Dermis blood vessel endothelial cell (primary cell): ENCODE results near the gene OGFOD3. TPM values are rescaled to one million over a fixed set of nuclear protein-coding genes. Genes with fewer than 3 reads are reported as not detected.

Experiments
- DNase-seq: peaks from one replicate; pipeline ENCODE4 v3.0.0; 2010
- total RNA-seq: library from RNA; depleted of rRNA; stranded (reverse); fragments of >200 nt; gene quantifications from 2 replicates; pipeline ENCODE4 v1.2.3, GENCODE V29; 2014

The OGFOD3 gene
- total RNA-seq, 1 donor from 2014 or later: 35.1 TPM

GRCh38 chr17:82446649-82447048 is 28.3 kb upstream of the OGFOD3 start:
- DNase-seq: no peak

DNA sequence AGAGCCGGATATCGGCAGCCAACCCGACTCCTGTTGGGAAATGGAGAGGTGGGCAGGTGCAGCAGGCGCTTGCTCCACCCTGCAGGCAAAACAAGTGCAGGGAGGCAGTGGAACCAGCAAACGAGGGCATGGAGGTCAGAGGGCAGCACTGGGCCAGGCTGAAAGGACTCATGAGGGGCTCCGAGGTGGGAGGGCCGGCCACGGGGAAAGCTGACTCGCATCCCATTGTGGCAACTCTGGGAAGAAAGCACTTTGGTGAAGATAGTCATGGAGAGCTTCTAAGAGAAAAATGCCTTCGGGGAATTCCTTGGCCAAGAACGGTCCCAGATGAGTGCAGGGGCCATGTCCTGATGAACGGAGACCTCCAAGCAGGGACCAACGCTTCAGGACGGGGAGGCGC is 27.7 kb upstream of the OGFOD3 start:
- DNase-seq: no peak

DNA sequence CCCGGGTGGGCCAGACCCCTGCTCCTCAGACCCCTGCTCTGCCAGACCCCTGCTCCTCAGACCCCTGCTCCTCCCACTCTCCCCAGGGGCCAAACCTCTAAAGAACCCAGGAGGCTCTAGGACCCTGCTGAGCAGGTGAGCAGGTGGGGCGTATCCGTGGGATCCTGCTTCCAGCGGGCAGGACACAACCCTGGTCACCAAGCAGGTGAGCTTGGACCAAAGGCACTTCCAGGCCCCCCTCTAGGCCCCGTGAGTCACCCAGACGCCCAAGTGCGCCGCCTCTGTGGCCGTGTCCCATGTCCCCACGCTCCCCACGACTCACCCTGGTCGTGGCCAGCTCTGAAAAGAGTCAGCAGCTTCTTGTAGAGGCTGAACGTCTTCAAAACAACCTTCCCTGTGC is 27.2 kb upstream of the OGFOD3 start:
- DNase-seq: no peak

DNA sequence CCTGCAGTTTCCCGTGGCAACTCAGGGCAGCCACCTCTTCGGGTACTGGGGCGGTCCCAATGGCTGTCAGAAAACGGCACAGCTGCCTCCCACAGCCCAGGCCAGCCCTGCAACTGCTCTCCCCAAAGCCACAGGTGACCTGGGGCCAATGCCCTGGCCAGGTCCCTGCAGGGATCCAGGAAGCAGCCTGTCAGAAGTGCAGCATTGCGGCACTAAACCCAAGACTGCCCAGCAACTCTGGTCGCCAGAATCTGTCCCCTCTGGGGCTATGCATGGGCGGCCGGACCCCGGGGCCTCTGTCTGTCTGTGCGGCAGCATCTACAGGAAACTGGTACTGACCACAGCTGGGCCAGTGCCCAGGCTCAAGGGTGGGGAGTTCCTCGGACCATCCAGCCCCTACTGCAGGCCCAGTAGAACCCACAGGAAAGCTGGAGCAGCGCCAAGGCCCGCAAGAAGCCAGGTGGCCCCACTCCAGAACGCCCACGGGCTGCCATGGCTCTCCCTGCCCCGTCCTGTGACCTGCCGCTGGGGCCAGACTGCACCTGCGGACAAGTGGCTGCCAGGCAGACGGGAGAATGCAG is 26.6 kb upstream of the OGFOD3 start:
- DNase-seq: peak; percentile 30

GRCh38 chr17:82444284-82444893 is 26.0 kb upstream of the OGFOD3 start:
- DNase-seq: no peak

DNA sequence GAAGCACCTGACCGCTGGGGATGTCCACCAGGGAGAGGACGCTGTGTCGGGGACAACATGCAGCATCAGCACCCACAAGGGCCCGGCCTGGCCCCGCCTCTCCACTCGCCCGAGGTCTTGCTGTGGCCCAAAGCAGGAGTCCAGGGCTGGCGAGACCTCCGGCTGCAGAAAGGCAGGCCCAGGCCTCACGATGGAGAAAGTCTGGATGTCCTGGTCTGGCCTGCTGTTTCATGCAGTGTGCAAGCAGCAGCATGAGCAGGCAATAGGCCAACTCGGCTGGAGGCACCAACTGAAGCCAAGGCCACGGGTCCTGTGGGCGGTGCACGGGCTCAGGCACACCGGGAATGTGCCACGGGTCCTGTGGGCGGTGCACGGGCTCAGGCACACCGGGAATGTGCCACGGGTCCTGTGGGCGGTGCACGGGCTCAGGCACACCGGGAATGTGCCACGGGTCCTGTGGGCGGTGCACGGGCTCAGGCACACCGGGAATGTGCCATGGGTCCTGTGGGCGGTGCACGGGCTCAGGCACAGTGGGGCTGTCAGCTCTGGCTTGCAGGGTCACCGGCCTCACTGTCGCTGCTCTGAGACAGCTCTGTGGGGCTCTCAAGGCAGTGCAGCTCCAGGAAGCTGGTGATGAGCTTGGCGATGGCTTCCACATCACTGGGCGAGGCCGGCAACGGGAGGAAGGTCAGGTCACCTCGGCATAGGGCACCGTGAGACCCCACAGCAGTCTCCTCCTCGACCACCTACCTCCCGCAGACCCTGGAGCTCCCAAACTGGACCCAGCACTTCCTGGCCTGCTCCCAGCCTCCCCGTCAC is 25.3 kb upstream of the OGFOD3 start:
- no peak for DNase-seq

DNA sequence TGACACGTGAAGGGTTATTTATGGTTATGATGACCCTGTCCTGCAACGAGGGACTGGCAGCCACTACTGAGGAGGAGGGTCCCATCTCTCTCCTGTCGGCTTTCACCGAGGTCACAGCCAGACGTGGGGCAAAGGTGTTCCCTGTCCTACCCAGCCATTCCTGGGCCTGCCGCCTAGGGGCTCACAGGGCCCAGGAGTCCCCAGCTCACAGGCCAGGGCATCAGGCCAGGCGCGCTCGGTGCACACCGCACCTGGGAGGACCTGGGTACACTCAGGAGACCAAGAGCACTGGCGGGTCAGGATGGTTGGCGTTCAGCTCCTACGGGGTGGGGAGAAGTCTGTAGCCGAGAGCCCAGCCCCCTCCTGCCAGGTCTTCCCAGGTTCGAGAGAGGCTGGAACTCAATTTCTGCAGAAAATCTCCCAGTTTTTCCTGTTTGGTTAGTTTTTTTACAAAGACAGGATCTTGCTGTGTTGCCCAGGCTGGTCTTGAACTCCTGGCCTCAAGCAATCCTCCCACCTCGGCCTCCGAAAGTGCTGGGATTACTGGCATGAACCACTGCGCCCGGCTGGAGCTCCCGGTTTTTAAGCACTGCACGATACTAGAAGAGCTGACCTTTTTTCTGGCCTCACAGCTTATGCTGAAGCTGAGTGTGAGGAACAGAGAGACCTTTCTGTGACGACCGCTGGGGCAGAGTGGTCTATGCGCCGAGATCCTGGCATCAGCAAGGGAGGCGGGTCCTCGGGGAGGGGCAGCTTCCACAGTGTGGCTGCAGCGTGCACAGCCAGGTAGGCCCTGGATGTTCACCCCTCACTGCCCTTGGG is 24.5 kb upstream of the OGFOD3 start:
- DNase-seq: no peak

GRCh38 chr17:82441691-82442487 is 23.5 kb upstream of the OGFOD3 start:
- DNase-seq: no peak

DNA sequence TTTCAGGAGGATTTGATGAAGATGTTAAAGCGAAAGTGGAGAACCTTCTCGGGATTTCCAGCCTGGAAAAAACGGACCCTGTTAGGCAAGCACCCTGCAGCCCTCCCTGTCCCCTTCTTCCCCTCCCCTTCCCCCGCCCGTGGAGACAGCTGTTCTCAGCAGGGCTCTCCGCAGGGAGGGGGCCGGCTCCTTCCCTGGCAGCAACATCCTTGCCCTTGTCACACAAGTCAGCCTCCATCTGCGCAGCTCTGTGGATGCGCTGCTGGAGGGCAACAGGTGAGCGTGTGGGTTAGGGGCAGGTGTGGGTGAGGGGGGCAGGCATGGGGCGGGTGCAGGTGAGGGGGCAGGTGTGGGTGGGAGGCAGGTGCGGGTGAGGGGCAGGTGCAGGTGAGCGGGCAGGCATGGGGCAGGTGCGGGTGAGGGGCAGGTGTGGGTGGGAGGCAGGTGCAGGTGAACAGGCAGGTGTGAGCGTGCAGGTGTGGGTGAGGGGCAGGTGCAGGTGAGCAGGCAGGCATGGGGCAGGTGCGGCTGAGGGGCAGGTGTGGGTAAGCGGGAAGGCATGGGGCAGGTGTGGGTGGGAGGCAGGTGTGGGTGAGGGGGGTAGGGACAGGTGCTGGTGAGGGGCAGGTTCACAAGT is 22.7 kb upstream of the OGFOD3 start:
- DNase-seq: no peak

GRCh38 chr17:82440469-82440981 is 22.1 kb upstream of the OGFOD3 start:
- DNase-seq: no peak

DNA sequence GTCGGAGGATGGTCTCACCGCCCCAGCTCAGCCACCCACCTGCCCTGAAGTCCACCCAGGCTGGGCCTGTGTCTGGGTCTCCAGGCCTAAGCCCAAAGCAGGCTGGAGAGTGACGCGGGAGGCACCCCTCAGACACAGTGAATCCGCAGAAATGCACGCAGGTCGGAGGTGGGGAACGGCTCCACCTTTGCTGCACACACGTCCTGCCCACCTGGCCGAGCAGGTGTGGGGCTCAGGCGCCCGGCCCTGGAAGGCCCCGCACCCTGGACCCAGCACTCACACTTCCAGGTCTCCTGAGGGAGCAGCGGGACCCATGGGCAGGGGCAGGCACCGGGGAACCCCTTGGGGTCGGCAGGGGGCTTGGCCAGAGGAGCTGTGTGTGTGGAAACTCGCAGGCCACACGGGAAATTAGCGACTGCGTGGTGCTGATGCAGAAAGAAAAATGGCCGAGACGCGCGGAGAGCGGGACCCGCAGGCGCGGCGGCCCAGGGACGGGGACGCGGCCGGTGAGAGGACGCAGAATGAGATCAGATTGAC is 21.5 kb upstream of the OGFOD3 start:
- DNase-seq: no peak

GRCh38 chr17:82439194-82439828 is 20.9 kb upstream of the OGFOD3 start:
- DNase-seq: no peak

DNA sequence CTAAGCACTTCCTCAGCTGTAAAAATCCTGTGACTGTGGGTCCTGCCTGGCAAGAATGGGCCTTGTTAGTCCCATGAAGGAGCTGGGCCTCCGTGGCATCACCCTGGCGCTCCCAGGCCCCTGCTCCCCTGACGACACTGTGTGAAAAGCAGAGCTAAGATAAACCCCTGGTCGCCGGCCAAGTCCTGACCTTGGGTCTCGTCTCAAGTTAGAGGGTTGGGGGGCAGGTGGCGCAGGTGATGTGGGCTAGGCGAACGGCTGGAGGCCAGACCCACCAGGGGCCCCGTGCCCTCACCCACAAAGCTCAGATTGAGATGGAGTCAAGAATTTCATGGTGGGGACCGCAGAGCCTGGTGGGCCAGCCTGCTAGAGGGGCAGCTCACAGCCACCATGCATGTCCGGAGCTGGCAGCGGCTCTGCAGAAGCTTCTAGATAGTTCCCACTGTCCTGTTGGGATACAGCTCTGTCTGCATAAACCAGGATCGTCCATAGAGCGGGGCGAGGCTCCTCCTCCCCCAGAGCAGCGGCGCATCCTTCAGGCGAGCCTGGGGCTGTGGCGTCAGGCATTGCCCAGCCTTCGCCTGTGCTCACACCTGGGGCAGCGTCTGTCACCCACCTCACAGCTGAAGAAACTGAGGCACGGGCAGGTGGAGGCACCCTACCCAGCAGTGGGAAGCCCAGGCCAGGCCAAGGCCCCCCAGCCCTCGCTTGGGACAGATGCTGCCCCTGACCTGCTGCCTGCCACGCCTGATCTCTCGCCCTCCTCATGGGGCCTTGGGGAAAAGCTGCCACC is 20.2 kb upstream of the OGFOD3 start:
- DNase-seq: no peak

DNA sequence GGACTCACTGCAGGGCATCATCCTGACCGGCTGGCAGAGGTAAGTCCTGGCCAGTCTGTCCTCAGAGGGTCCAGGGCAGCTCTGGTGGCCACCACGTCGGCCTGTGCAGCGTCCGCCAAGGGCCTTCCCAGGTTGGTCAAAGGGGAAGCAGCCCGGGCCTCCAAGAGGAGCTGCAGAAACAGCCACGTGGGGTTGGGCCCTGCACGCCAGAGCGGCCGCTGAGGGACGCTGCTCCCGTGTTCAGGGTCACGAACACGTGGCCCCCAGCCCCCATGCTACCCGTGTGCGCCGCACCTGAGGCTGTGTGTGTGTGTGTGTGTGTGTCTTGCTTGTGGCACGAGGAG is 18.9 kb upstream of the OGFOD3 start:
- DNase-seq: no peak

DNA sequence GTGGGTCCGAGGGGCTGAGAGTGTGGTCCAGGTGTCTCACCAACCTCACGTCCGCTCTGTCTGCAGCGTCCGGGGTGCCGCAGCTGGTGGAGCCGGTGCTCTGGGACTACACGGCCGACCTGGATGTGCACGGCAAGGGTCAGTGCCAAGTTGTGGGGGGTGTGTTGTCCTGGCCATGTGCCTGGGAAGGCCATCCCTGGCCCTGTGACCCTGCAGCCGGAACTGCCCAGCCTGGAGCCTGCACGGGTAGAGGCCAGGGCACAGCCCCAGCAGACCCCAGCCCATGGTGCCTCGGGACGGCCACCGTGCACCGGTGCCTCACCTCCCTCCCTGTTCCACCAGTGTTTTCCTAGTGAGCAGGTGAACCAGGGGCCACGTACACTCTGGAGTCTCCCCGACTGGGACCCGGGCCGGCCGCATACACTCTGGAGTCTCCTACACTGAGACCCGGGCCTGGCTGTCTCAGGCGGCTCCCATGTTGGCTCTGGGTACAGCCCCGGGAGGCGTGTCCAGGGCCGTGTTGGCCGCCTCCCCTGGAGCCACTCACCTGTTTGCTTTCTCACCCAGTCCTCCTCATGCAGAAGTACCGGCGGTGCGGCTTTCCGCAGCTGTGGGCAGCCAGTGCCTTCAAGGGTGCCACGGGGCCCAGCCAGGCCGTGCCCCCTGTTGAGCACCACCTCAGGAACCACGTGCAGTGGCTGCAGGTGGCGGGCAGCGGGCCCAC is 18.4 kb upstream of the OGFOD3 start:
- DNase-seq: no peak

DNA sequence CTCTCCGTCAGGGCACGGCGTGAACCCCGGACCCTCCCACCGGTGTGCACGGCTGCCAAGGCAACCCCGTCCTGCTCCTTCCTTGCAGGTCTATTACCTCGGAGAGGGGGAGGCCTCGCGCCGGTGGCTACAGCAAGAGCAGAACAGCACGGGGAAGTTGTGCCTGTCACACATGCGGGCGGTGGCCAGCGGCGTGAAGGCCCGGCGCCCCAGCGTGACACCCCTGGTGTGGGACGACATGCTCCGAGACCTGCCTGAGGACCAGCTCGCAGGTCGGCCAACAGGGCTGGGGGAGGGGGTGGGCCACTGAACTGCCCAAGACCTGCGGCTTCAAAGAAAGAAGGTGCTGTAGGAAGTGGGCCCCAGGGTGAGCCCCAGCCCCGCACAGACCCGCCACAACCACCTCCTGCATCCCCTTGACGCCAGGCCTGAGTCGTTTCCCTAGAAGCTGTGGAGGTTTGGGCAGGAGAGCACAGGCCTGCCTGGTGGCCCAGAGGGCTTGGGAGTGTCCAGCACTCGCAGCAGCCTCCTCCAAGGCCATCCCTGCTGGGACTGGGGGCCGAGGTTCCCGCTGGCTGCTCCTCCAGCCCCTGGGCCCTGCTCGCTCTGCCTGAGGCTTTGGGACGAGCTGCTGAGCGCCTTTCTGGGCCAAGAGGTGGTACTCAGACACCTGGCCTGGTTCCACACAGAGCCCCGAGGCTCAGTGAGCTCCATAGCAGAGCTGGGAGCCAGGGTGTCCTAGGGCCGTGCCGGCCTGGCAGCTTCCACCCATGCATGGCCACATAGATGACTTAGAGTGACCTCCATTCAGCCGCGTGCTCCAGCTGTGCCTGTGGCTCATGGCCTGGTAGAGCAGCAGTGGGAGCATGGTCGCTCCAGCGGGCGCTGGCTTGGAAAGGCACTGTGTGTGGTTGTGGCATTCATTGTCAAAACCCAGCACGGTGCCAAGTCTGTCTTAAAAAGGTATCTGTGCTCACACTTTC is 17.5 kb upstream of the OGFOD3 start:
- no peak for DNase-seq

DNA sequence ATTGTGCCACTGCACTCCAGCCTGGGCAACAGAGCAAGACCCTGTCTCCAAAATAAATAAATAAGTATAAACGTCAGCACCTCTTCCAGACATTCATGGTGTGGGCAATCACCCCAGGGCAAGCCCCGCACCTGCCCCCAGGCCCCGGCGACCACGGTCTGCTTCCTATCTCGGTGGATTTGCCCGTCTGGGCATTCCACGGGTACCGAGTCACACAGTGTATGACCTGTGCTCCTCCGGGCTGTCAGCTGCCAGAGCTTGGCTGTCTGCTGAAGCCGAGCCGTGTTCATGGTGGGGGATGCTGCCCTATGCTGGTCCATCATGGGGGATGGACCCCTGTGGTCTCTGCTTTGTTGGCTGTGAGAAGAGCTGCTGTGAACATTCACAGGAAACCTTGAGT is 16.7 kb upstream of the OGFOD3 start:
- DNase-seq: no peak

GRCh38 chr17:82434216-82434565 is 15.8 kb upstream of the OGFOD3 start:
- DNase-seq: no peak
